Right atrium auricular region (tissue), 2 donors: ENCODE results near the gene ARHGAP29. TPM values are rescaled to one million over a fixed set of nuclear protein-coding genes. Genes with fewer than 3 reads are reported as not detected.
A peak's percentile ranks its signal among the peaks of the same experiment; 100 is the strongest.

Experiments
- DNase-seq: peaks from one replicate; pipeline ENCODE4 v3.0.0-alpha.2; 2019; ENCODE audit warnings: low spot score
- H3K27ac ChIP-seq, 2 donors: fragments of 200-600 bp; sonication (generic); 1 replicate in 1 of 2; 2 replicates in 1 of 2; pipeline ENCODE4 v1.5.1; 2016 to 2019
- H3K27me3 ChIP-seq, 2 donors: fragments of 200-600 bp; sonication (generic); one replicate each; pipeline versions ENCODE4 v1.5.1 to v1.6.0; 2017 to 2019
- H3K36me3 ChIP-seq: fragments of 200-600 bp; sonication (generic); one replicate; pipeline ENCODE4 v1.5.1; 2016
- H3K4me1 ChIP-seq, 2 donors: fragments of 200-600 bp; sonication (generic); one replicate each; pipeline versions ENCODE4 v1.5.1 to v1.6.0; 2017 to 2019
- H3K4me3 ChIP-seq, 2 donors: fragments of 200-600 bp; sonication (generic); 1 replicate in 1 of 2; 2 replicates in 1 of 2; pipeline ENCODE4 v1.5.1; 2017 to 2019; ENCODE audit warnings: mild to moderate bottlenecking in 1 of 2, moderate library complexity in 1 of 2
- H3K9me3 ChIP-seq, 2 donors: fragments of 200-600 bp; sonication (generic); one replicate each; pipeline ENCODE4 v1.5.1; 2019
- CTCF ChIP-seq, 2 donors: fragments of 200-600 bp; sonication (generic); IDR thresholded peaks; one replicate each; pipeline ENCODE4 v1.5.1; 2019; ENCODE audit warnings: antibody characterized with exemption in 2 of 2
- total RNA-seq, 2 donors: library from RNA; depleted of rRNA; stranded (reverse); fragments of >200 nt; gene quantifications; one replicate each; pipeline ENCODE4 v1.1.0, GENCODE V29; 2016

The ARHGAP29 gene
- total RNA-seq, 2 donors from 2014 or later = 25.8 to 29.9 TPM

DNA sequence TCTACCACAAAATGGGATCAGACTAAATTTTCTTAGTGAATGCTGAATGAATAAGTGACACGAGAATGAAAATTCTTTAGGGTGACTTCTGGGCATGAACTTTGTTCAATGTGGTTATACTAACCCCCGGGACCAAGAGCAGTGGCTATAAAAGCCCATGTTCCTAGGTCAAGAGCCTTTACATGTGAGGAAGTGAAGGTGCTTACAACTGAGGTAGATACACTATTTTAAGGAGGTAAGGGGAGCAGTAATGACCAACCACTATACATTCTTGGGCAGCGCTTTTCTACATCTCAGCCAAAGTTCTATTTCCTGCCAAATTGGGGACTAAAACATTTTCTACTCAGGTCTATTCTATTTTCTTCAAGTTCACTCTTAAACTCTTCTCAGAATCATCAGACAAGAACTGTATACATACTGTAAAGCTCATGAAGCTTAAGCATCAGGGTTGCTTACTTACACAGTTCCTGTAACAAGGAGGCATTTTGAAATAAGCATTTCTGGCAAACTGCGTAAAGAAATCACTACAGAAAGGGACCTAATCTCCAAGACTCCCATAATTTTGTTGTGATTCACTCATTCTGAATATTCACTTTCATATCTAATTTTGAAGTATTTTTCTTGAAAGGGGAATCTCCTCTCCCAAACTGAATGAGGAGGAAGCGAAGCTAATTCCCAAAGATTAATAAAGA, 8.5 kb upstream of the ARHGAP29 start:
- Histone ChIP-seq H3K4me1 (peaks cover 0 to 3% of the 10 kb centered on the region in 2 donors), H3K36me3 (no peaks in the 10 kb centered on the region), H3K9me3 (peaks cover 0 to 25% of the 10 kb centered on the region in 2 donors), H3K4me3 (peak overlapping the region; percentile 82 to 84), H3K27ac (peak overlapping the region; percentile 85 to 86), H3K27me3 (no peaks in the 10 kb centered on the region)
- no peak for DNase-seq
- TF ChIP-seq CTCF (IDR thresholded peaks at IDR 0.05) = no peak

DNA sequence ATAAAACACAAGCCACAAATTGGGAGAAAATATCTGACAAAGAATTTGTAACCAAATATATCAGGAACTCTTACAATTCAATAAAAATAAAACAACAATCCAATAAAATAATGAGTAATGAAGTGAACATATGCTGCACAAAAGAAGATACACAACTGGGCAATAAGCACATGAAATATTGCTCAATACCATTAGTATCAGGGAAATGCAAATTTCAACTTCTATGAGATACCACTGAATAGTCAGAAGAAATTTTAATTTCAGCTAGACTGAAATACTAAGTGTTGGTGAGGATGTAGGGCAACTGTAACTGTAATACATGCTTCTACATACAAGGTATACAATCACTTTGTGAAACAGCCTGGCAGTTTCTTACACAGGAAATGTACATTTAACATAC, 7.4 kb upstream of the ARHGAP29 start:
- Histone ChIP-seq H3K36me3 (no peaks in the 10 kb centered on the region), H3K27me3 (no peaks in the 10 kb centered on the region), H3K9me3 (peaks cover 0 to 25% of the 10 kb centered on the region in 2 donors), H3K4me3 (no peak overlapping the region), H3K4me1 (peaks cover 0 to 3% of the 10 kb centered on the region in 2 donors), H3K27ac (peak overlapping the region in 1 of 2 donors; percentile 86)
- TF ChIP-seq CTCF (IDR thresholded peaks at IDR 0.05) = no peak
- DNase-seq = no peak

DNA sequence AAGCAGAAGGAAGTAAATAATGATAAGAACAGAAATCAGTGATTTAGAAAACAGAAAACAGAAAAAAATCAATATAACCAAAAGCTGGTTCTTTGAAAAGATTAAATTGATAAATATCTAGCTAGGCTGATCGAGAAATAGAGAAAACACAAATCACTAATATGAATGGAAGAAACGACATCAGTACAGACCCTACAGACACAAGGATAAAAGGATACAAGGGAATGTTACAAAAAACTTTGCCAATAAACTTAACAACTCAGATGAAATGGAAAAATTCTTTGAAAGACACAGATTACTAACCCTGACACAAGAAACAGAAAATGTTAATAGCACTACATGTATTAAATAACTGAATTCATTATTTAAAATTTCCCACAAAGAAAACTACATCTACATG, 6.3 kb upstream of the ARHGAP29 start:
- Histone ChIP-seq H3K4me3 (no peak overlapping the region), H3K27ac (no peak overlapping the region), H3K36me3 (no peaks in the 10 kb centered on the region), H3K27me3 (no peaks in the 10 kb centered on the region), H3K9me3 (peaks cover 0 to 25% of the 10 kb centered on the region in 2 donors), H3K4me1 (peaks cover 0 to 3% of the 10 kb centered on the region in 2 donors)
- DNase-seq = no peak
- no peak for TF ChIP-seq CTCF (IDR thresholded peaks at IDR 0.05)

GRCh38 chr1:94240822-94241221, 3.4 kb upstream of the ARHGAP29 start:
- no peaks in the 10 kb centered on the region for H3K4me1 ChIP-seq
- H3K27me3 ChIP-seq = no peaks in the 10 kb centered on the region
- H3K27ac ChIP-seq = no peak overlapping the region
- peak; percentile 11 to 48 for TF ChIP-seq CTCF (IDR thresholded peaks at IDR 0.05)
- DNase-seq = no peak
- H3K36me3 ChIP-seq = no peaks in the 10 kb centered on the region
- no peak overlapping the region for H3K4me3 ChIP-seq
- H3K9me3 ChIP-seq = peaks cover 0 to 25% of the 10 kb centered on the region in 2 donors

- peaks cover 0 to 25% of the 10 kb centered on the region in 2 donors for H3K9me3 ChIP-seq
Measured at GRCh38 chr1:94239796-94240195, 2.4 kb upstream of the ARHGAP29 start.

More at GRCh38 chr1:94239796-94240195, 2.4 kb upstream of the ARHGAP29 start:
- TF ChIP-seq CTCF (IDR thresholded peaks at IDR 0.05) = no peak
- no peaks in the 10 kb centered on the region for H3K36me3 ChIP-seq
- no peak for DNase-seq
- H3K4me1 ChIP-seq = peaks cover 0 to 7% of the 10 kb centered on the region in 2 donors
- H3K27ac ChIP-seq = no peak overlapping the region
- no peaks in the 10 kb centered on the region for H3K27me3 ChIP-seq
- H3K4me3 ChIP-seq = no peak overlapping the region
